ENCODE data around the gene SLC6A3.
A peak's percentile ranks its signal among the peaks of the same experiment; 100 is the strongest.

SLC6A3 gene

GRCh38 chr5:1356873-1357787 is 88.1 kb downstream of the SLC6A3 start:
- DNase-seq (ENCODE audit: low read depth in 1 of 2, low spot score in 1 of 2), result no peak

DNA sequence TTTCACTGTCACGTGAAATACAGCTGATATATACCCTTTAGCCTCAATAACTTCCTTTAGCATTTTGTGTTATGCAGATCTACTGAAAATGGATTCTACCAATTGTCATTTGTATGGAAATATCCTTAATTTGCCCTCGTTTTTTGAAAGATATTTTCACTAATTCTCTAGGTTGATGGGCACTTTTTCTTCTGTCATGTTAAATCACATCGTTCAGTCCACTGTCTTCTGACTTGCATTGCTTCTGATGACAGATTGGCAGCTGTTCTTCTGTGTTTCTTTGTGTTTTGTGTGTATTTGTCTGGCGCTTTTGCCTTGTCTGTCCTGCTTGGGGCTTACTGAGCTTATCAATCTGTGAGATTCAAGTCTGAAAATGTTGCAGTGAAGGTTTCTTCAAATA is 90.7 kb downstream of the SLC6A3 start:
- DNase-seq (ENCODE audit: low read depth in 1 of 2, low spot score in 1 of 2), result no peak

DNA sequence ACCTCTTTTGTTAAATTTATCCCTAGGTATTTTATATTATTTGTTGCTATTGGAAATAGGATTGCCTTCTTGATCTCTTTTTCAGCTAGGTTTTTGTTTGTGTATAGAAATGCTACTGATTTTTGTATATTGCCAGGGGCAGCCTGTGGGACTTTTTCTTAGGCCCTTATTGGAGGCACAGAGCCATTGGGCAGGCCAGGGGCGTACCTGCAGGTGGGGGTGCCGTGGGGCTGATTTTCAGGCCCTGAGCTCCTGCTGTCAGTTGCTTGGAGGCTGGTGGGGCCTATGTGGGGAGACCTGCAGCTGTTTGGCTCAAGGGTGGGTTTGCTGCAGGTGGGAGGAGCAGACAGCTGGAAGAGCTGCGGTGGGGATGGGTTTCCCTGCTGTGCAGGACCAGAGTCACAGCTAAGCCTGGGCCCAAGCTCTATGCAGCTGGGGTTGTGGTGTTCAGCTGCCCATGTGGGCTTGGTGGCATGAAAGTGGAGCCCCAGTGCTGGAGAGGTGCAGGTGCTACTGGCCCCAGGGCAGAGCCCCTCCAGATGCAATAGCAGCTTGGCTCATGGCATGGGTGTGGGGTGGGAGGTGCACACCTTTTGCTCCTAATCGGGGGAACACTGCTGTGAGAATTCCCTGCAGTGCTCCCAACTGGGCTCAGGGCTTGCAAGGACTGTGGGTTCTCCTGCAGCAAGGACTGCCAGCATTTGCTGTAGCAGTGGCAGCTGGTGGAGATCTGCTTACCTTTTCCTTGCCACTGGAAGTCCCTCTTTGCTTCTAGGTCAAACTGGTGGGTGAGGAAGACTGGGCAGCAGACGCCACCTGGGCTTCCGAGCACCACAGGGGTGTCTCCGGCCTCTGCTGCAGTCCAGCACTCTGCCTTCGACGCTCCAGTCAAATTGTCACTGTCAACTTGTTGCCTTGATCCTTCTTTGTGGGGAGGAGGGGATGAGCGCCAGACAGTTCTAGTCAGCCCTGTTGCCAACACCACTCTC is 92.7 kb downstream of the SLC6A3 start:
- DNase-seq (ENCODE audit: low read depth in 1 of 2, low spot score in 1 of 2), result no peak

GRCh38 chr5:1351156-1351555 is 94.1 kb downstream of the SLC6A3 start:
- DNase-seq (ENCODE audit: low read depth in 1 of 2, low spot score in 1 of 2), result no peak

GRCh38 chr5:1349246-1349645 is 96.0 kb downstream of the SLC6A3 start:
- no peak for DNase-seq (ENCODE audit: low read depth in 1 of 2, low spot score in 1 of 2)

DNA sequence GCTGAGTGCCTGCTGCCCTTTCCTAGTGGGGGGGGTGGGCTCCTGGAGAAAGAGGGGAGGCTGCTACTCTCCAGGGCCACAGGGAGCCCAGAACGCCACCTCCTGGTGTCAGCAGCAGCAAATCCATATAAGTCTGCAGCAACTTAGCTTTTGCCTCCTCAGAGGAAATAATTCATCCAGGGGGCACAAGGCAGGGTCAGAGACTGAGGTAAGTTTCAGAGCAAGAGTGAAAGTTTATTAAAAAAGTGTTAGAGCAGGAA is 96.3 kb downstream of the SLC6A3 start:
- no peak for DNase-seq (ENCODE audit: low read depth in 1 of 2, low spot score in 1 of 2)

DNA sequence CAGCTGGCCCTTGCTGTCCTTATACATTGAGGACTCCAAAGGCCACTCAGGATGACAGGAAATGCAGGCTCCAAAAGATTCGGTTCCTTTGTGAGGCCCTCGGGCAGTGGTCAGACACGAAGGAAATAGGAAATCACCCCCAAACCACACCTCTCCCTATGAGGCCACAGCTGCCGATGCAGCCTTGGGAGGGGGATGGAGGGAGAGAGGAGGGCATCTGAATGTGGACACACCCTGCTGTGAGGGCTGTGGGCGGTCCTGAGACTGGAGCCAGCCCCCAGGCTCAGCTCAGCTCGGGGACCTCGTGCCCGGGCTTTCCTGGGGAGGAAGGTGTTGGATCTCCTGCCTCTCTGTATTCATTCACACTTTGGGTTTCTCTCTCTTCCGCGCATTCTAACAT is 97.7 kb downstream of the SLC6A3 start:
- no peak for DNase-seq (ENCODE audit: low read depth in 1 of 2, low spot score in 1 of 2)

DNA sequence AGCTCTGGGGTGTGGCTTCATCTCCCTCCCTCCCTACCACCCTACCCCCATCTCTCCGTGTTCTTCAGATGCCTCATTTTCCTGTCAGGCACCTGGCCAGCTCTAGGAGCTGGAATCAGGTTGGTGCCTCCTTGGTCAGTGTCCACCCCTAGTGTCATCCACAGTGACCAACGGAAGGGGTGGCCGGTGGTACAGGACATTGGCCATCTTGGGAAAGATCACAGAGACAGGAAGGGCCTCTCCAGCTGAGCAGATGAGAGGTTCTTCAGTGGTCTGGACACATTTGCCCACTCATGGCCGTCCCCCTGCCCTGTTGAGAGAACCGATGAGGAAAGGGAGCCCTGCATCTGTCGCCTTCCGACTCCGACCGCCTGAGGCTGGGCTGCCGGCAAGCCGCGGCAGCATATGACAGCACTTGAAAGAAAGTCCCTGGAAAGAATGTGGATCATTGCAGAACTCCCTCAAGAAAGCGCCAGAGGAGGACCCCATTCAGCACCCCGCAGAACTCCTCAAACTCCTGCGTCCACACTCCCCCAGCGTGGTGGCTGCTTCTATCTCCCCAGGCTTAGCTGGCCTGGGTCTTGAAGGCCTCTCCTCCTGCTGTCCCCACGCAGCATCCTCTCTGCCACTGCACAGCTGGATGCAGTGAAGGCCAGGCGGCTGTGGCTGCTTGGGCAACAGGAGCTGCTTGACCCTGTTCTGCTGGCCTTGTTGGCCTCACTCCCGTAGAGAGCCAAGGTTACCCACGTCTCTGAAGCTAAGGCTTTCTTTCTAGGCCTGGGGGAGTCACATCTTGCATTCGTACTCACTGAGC is 98.4 kb downstream of the SLC6A3 start:
- DNase-seq (ENCODE audit: low read depth in 1 of 2, low spot score in 1 of 2), result no peak

- no peak for DNase-seq (ENCODE audit: low read depth in 1 of 2, low spot score in 1 of 2)
These were observed 99.2 kb downstream of the SLC6A3 start for GRCh38 chr5:1345876-1346626.

DNA sequence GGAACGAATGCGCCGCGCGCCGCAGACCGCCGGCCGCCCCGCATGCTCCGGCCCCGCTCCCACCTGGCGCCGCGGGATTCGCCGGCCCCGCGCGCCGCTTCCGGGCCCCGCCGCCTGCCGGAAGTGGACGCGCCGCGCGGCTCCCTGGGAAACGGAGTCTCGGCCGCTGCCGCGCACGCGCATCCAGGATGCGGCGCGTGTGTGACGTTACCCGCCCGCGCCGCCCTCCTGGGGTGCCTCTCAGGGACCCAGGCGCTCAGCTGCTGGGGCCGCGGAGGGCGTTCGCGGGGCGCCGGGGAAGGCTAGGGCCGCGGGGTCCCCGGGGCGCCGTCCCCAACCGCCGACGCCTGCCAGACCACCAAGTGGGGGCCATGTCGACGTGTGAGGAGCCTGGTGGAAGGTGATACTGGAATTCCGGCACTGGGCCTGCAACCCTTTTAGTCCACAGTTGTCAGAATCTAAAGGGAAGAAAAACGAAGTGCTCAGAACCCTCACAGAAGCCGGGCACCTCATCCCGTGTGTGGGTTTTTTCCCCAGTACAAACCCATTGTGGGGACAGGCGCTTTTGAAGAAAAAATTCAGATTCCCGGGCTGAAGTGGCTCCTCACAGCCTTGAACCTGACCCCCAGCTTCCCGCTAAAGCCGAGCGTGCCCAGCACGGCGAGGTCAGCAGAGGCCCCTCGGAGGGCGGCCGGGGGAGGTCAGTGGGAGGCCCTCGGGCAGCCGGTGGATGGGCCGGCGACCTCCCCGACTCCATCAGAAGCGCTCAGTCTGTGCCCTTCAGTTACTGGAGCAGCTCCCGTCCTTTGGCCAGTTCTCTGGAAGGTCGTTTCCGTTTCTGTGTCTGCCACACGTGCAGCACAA is 100.0 kb downstream of the SLC6A3 start, which contains the start of gene CLPTM1L:
Gene CLPTM1L, minus strand, starts transcription at position 125 of the 864 bp plus-strand sequence. CDS start 258 bp downstream, outside the sequence.
- peak; percentile 73 to 78 for DNase-seq (ENCODE audit: low read depth in 1 of 2, low spot score in 1 of 2)

DNA sequence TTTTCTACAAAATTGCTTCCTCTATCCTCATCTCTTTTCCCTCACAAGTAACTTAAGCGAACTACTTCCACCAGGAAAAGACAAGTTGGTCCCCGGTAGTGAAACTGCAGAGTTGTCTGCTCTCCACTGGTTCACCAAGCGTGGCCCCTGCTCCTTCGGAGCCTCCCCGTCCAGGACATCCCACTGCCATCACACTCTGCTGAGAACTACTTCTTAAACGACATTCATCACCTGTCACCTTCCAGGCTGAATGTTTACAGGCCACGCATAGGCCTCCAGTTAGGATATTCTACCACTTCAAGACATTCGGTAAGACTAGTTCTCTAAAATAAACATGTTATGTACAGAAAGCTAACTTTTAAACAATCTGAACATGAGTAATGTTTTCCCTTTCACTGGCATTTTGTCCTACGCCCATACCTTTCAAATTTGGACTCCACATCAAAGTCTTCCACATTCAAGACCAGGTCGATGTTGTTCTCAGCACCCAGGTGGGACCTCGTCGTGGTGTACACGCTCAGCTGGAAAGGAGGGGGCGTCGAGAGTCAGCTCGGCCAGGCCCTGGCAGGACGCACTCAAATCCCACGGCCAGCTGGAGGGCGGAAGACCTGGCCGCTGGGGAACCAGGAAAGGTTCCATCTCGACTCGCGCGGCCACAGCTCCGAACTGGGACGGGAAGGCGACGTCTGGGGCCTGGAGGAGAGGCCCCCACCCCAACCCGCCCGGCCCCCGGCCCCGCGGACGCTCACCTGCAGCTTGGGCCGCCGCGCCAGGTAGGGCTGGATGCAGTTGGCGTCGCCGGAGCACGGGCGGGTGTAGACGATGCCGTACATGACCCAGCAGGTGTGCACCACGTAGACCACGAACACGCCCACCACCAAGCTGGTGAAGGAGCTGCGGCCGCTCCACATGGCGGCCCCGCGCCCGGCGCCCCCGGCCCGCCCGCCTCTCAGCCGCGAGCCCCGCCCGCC is 101.0 kb downstream of the SLC6A3 start:
- no peak for DNase-seq (ENCODE audit: low read depth in 1 of 2, low spot score in 1 of 2)

DNA sequence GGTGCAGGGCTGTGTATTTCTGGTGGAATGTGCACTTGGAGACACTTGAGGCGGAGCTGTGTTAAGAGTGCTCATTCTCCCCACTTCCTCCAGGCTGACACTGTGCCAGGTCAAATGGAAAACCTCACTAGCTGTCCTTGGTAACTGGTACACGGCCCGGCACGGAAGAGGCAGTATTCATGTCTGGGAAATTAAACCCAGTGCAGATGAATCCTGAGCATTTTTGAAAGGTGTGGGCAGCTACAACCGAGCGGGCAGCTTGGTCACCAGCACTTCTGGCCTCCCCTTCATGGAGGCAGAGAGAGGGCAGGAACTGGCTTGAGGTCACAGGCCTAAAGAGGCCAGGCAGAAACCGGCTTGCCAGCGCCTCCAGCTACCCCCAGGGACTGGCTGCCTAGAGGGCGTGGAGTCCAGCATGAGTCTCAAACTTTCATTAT is 101.9 kb downstream of the SLC6A3 start:
- no peak for DNase-seq (ENCODE audit: low read depth in 1 of 2, low spot score in 1 of 2)
